ENCODE measurements around the gene SECISBP2. TPM values are rescaled to one million over a fixed set of nuclear protein-coding genes. Genes with fewer than 3 reads are reported as not detected.

SECISBP2 gene
- polyA plus RNA-seq, 1 of the 3 experiments (the other 2 are of a cell fraction) = 21.2 TPM

GRCh38 chr9:89395931-89396710 is 77.8 kb downstream of the SECISBP2 start (continued):
- TF ChIP-seq USF1 (IDR thresholded peaks at IDR 0.05; ENCODE audit: borderline replicate concordance, low read depth) = no peak

- no peaks in the 10 kb centered on the region for H3F3A ChIP-seq (replicated peaks; ENCODE audit: insufficient read depth)
- no peaks in the 10 kb centered on the region for H3K9me2 ChIP-seq
- ChIA-PET POLR2A (interaction anchor here (1.4 kb wide), 1 partner anchor 79 kb away, joined by 4 read pairs; no protein-coding TSS in a partner anchor), CTCF (interaction anchor here (2.5 kb wide), 1 partner anchor 152 kb away, joined by 9 read pairs; no protein-coding TSS in a partner anchor)
- H3K4me3 ChIP-seq (ENCODE audit: low read depth in 2 of 2, low read length in 1 of 2) = no peak overlapping the region
- H3K4me2 ChIP-seq = no peak overlapping the region
- no peaks in the 10 kb centered on the region for H3K27me3 ChIP-seq (ENCODE audit: insufficient read depth)
- H3K4me1 ChIP-seq (ENCODE audit: control insufficient read depth in 1 of 2, insufficient read depth in 2 of 2, low read depth in 1 of 2, low read length in 1 of 2) = peaks cover 0 to 15% of the 10 kb centered on the region in 2 experiments; a peak in 1 of 4 replicates
- no peaks in the 10 kb centered on the region for H3K79me2 ChIP-seq (ENCODE audit: insufficient read depth)
- no peak overlapping the region for H2AFZ ChIP-seq (ENCODE audit: low read depth)
- no peak overlapping the region for H3K9ac ChIP-seq
- H3K9me3 ChIP-seq = no peaks in the 10 kb centered on the region
- H4K20me1 ChIP-seq (ENCODE audit: insufficient read depth) = no peaks in the 10 kb centered on the region
- no peak for TF ChIP-seq FOSL2 (IDR thresholded peaks at IDR 0.05; ENCODE audit: borderline replicate concordance, low read depth)
- TF ChIP-seq GABPA (IDR thresholded peaks at IDR 0.05; ENCODE audit: low read depth) = no peak
- no peak for TF ChIP-seq IRF3 (IDR thresholded peaks at IDR 0.05; ENCODE audit: low read depth, low read length)
- TF ChIP-seq PBX3 (IDR thresholded peaks at IDR 0.05) = no peak
- TF ChIP-seq NRF1 (IDR thresholded peaks at IDR 0.05; ENCODE audit: low read depth, low read length) = no peak
- no peak for TF ChIP-seq EZH2phosphoT487 (IDR thresholded peaks at IDR 0.05; ENCODE audit: borderline replicate concordance, low read depth)
- no peak for TF ChIP-seq CHD2 (IDR thresholded peaks at IDR 0.05; ENCODE audit: low read length, partially characterized antibody)
- TF ChIP-seq FOXM1 (IDR thresholded peaks at IDR 0.05; ENCODE audit: low read depth) = no peak
- TF ChIP-seq ELF1 (IDR thresholded peaks at IDR 0.05) = no peak
- H3K27ac ChIP-seq (ENCODE audit: low read depth in 2 of 2, low read length in 1 of 2) = no peak overlapping the region; a peak in 1 of 4 replicates
- no peak for DNase-seq
- WGBS (ENCODE audit: low lambda C conversion rate) = 91% methylated on average over 5 of the region's 5 CpGs
- peaks cover 0 to 2% of the 10 kb centered on the region in 2 experiments for H3K36me3 ChIP-seq (replicated peaks in 1 of 2; ENCODE audit: control insufficient read depth in 1 of 2, insufficient read depth in 2 of 2, low read length in 1 of 2)
Measured at GRCh38 chr9:89397471-89397870, 79.2 kb downstream of the SECISBP2 start.

GRCh38 chr9:89398621-89399020 is 80.3 kb downstream of the SECISBP2 start:
- H4K20me1 ChIP-seq (ENCODE audit: insufficient read depth) = no peaks in the 10 kb centered on the region
- no peak overlapping the region for H3K4me3 ChIP-seq (ENCODE audit: low read depth in 2 of 2, low read length in 1 of 2)
- H3K9me3 ChIP-seq = no peaks in the 10 kb centered on the region
- no peaks in the 10 kb centered on the region for H3K9me2 ChIP-seq
- no peaks in the 10 kb centered on the region for H3K79me2 ChIP-seq (ENCODE audit: insufficient read depth)
- H3K36me3 ChIP-seq (replicated peaks in 1 of 2; ENCODE audit: control insufficient read depth in 1 of 2, insufficient read depth in 2 of 2, low read length in 1 of 2) = peaks cover 0 to 2% of the 10 kb centered on the region in 2 experiments
- 88% methylated on average over 4 of the region's 5 CpGs for WGBS (ENCODE audit: low lambda C conversion rate)
- H3K9ac ChIP-seq = no peak overlapping the region
- DNase-seq = no peak
- POLR2A ChIA-PET = no interaction called here
- H3K27me3 ChIP-seq (ENCODE audit: insufficient read depth) = no peaks in the 10 kb centered on the region
- no peaks in the 10 kb centered on the region for H3F3A ChIP-seq (replicated peaks; ENCODE audit: insufficient read depth)
- CTCF ChIA-PET = interaction anchor here (2.5 kb wide), 1 partner anchor 151 kb away, joined by 9 read pairs; no protein-coding TSS in a partner anchor
- no peak overlapping the region for H3K27ac ChIP-seq (ENCODE audit: low read depth in 2 of 2, low read length in 1 of 2)
- no peak overlapping the region for H3K4me2 ChIP-seq
- H3K4me1 ChIP-seq (ENCODE audit: control insufficient read depth in 1 of 2, insufficient read depth in 2 of 2, low read depth in 1 of 2, low read length in 1 of 2) = peaks cover 0 to 15% of the 10 kb centered on the region in 2 experiments; a peak in 1 of 4 replicates
- no peak overlapping the region for H2AFZ ChIP-seq (ENCODE audit: low read depth)
- no peak for TF ChIP-seq EP300 (IDR thresholded peaks at IDR 0.05; ENCODE audit: borderline replicate concordance in 1 of 2, low read depth in 1 of 2, low read length in 1 of 2)
- TF ChIP-seq ELF1 (IDR thresholded peaks at IDR 0.05) = no peak
- TF ChIP-seq CHD2 (IDR thresholded peaks at IDR 0.05; ENCODE audit: low read length, partially characterized antibody) = no peak
- no peak for TF ChIP-seq NFIC (IDR thresholded peaks at IDR 0.05; ENCODE audit: borderline replicate concordance)
- no peak for TF ChIP-seq POLR2AphosphoS5 (IDR thresholded peaks at IDR 0.05; ENCODE audit: low read depth, low read length)
- no peak for TF ChIP-seq RXRA (IDR thresholded peaks at IDR 0.05; ENCODE audit: borderline replicate concordance, low read depth)
- TF ChIP-seq MAX (IDR thresholded peaks at IDR 0.05; ENCODE audit: low read depth) = no peak
- no peak for TF ChIP-seq IRF3 (IDR thresholded peaks at IDR 0.05; ENCODE audit: low read depth, low read length)
- TF ChIP-seq ZBTB33 (IDR thresholded peaks at IDR 0.05; ENCODE audit: borderline replicate concordance, low read depth) = no peak
- TF ChIP-seq JUND (IDR thresholded peaks at IDR 0.05) = no peak
- TF ChIP-seq GABPA (IDR thresholded peaks at IDR 0.05; ENCODE audit: low read depth) = no peak
- TF ChIP-seq MXI1 (IDR thresholded peaks at IDR 0.05; ENCODE audit: low read depth, low read length) = no peak
